Measurements from ENCODE around the gene RRBP1. TPM values are rescaled to one million over a fixed set of nuclear protein-coding genes. Genes with fewer than 3 reads are reported as not detected.

The RRBP1 gene
- total and polyA plus RNA-seq, 4 donors: 106 to 208 (median 127) TPM

GRCh38 chr20:17615645-17616479, 66.2 kb downstream of the RRBP1 start:
- DNase-seq: peak in 1 of 3 donors; percentile 12

GRCh38 chr20:17614812-17615644, 67.0 kb downstream of the RRBP1 start:
- Histone ChIP-seq H3K36me3 (ENCODE audit: control insufficient read depth in 4 of 4, insufficient read depth in 4 of 4, low read length in 4 of 4) (peaks cover 8 to 55% (median 14%) of the 10 kb centered on the region in 4 donors), H3K27ac (ENCODE audit: low read depth in 1 of 2, low read length in 1 of 2) (peak overlapping the region in 1 of 2 donors; percentile 26), H3K4me1 (ENCODE audit: control insufficient read depth in 5 of 5, insufficient read depth in 5 of 5, low read length in 5 of 5) (peaks cover 0 to 21% (median 5%) of the 10 kb centered on the region in 5 donors), H3K9me3 (ENCODE audit: control insufficient read depth in 4 of 4, insufficient read depth in 3 of 4, low read length in 3 of 4) (peaks cover 0 to 2% (median 0%) of the 10 kb centered on the region in 4 donors), H3K27me3 (ENCODE audit: control insufficient read depth in 3 of 3, insufficient read depth in 3 of 3, low read length in 2 of 3) (no peaks in the 10 kb centered on the region), H3K9ac (ENCODE audit: insufficient read depth in 1 of 2, low read length in 2 of 2) (no peak overlapping the region), H3K4me3 (no peak overlapping the region)
- 57 to 68% methylated on average over 32 of the region's 32 CpGs for WGBS, 2 donors
- peak in 1 of 3 donors; percentile 16 for DNase-seq
- no peak for TF ChIP-seq CTCF (IDR thresholded peaks at IDR 0.05; ENCODE audit: control extremely low read depth, extremely low read depth)
- no peak for ATAC-seq (ENCODE audit: insufficient read depth, low FRiP score)

More at GRCh38 chr20:17615645-17616479, 66.2 kb downstream of the RRBP1 start:
- peaks cover 9 to 61% (median 19%) of the 10 kb centered on the region in 4 donors for H3K36me3 ChIP-seq (ENCODE audit: control insufficient read depth in 4 of 4, insufficient read depth in 4 of 4, low read length in 4 of 4)
- TF ChIP-seq CTCF (IDR thresholded peaks at IDR 0.05; ENCODE audit: control extremely low read depth, extremely low read depth): no peak
- no peak for ATAC-seq (ENCODE audit: insufficient read depth, low FRiP score)
- peaks cover 0 to 2% (median 0%) of the 10 kb centered on the region in 4 donors for H3K9me3 ChIP-seq (ENCODE audit: control insufficient read depth in 4 of 4, insufficient read depth in 3 of 4, low read length in 3 of 4)
- H3K4me3 ChIP-seq: no peak overlapping the region
- H3K9ac ChIP-seq (ENCODE audit: insufficient read depth in 1 of 2, low read length in 2 of 2): no peak overlapping the region
- peak overlapping the region in 1 of 2 donors; percentile 16 for H3K27ac ChIP-seq (ENCODE audit: low read depth in 1 of 2, low read length in 1 of 2)
- H3K27me3 ChIP-seq (ENCODE audit: control insufficient read depth in 3 of 3, insufficient read depth in 3 of 3, low read length in 2 of 3): no peaks in the 10 kb centered on the region
- peaks cover 0 to 20% (median 5%) of the 10 kb centered on the region in 5 donors for H3K4me1 ChIP-seq (ENCODE audit: control insufficient read depth in 5 of 5, insufficient read depth in 5 of 5, low read length in 5 of 5)
- 57 to 73% methylated on average over 22 of the region's 22 CpGs for WGBS, 2 donors

- Histone ChIP-seq H3K9ac (ENCODE audit: insufficient read depth in 1 of 2, low read length in 2 of 2) (no peak overlapping the region), H3K27me3 (ENCODE audit: control insufficient read depth in 3 of 3, insufficient read depth in 3 of 3, low read length in 2 of 3) (no peaks in the 10 kb centered on the region), H3K4me3 (no peak overlapping the region), H3K9me3 (ENCODE audit: control insufficient read depth in 4 of 4, insufficient read depth in 3 of 4, low read length in 3 of 4) (no peaks in the 10 kb centered on the region), H3K27ac (ENCODE audit: low read depth in 1 of 2, low read length in 1 of 2) (peak overlapping the region in 1 of 2 donors; percentile 11), H3K36me3 (ENCODE audit: control insufficient read depth in 4 of 4, insufficient read depth in 4 of 4, low read length in 4 of 4) (peaks cover 3 to 48% (median 9%) of the 10 kb centered on the region in 4 donors), H3K4me1 (ENCODE audit: control insufficient read depth in 5 of 5, insufficient read depth in 5 of 5, low read length in 5 of 5) (peaks cover 0 to 21% (median 5%) of the 10 kb centered on the region in 5 donors)
- peak in 2 of 3 donors; percentile 53 for DNase-seq
- no peak for ATAC-seq (ENCODE audit: insufficient read depth, low FRiP score)
- 63 to 90% methylated on average over 18 to 20 of the region's 20 CpGs for WGBS, 2 donors
- no peak for TF ChIP-seq CTCF (IDR thresholded peaks at IDR 0.05; ENCODE audit: control extremely low read depth, extremely low read depth)
These were observed 67.7 kb downstream of the RRBP1 start for GRCh38 chr20:17614176-17614811.
